ENCODE results near the gene NHEJ1. TPM values are rescaled to one million over a fixed set of nuclear protein-coding genes. Genes with fewer than 3 reads are reported as not detected.

NHEJ1 gene
- polyA plus RNA-seq, 1 experiment, result 24.1 TPM

GRCh38 chr2:219199470-219200211 is 39.0 kb upstream of the NHEJ1 start:
- no peak for TF ChIP-seq CTCF (IDR thresholded peaks at IDR 0.05; ENCODE audit: insufficient read depth, low read depth, low read length)
- POLR2A ChIA-PET, result no interaction called here
- Histone ChIP-seq H3K36me3 (ENCODE audit: control insufficient read depth, insufficient read depth, low read length) (no peaks in the 10 kb centered on the region), H3K27me3 (ENCODE audit: control insufficient read depth, insufficient read depth, low read length) (no peaks in the 10 kb centered on the region), H3K4me3 (ENCODE audit: low read depth, low read length) (no peak overlapping the region)
- no peak for DNase-seq (ENCODE audit: low read depth)
- CTCF ChIA-PET, result interaction anchor here (1.0 to 1.9 kb wide), 3 partner anchors 29 to 95 kb away, joined by 3 to 7 read pairs (median 5); no protein-coding TSS in a partner anchor

DNA sequence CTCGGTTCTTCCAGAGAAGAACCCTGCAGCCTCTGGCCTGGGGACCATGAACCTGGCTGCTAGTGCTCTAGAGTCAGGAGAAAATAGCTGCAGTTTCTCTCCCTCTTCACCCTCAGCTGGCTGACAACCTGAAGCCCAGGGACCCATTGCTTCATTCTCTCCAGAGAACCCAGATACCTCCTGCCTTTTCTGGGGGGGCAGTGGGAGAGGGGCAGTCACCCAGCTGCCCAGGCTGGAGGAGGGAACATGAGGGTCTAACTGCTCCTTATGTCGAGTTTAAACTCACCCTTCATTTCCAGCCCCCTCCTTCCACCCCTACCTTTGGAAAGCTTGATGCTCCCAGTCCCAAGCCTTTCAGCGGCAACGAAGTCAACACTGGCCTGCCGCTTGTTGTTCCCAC is 38.4 kb upstream of the NHEJ1 start:
- H3K4me3 ChIP-seq (ENCODE audit: low read depth, low read length), result no peak overlapping the region
- CTCF ChIA-PET, result interaction anchor here (1.0 to 1.9 kb wide), 5 partner anchors 14 to 96 kb away, joined by 3 to 7 read pairs (median 4); no protein-coding TSS in a partner anchor
- no peak for TF ChIP-seq CTCF (IDR thresholded peaks at IDR 0.05; ENCODE audit: insufficient read depth, low read depth, low read length)
- DNase-seq (ENCODE audit: low read depth), result no peak
- POLR2A ChIA-PET, result no interaction called here
- no peaks in the 10 kb centered on the region for H3K27me3 ChIP-seq (ENCODE audit: control insufficient read depth, insufficient read depth, low read length)
- H3K36me3 ChIP-seq (ENCODE audit: control insufficient read depth, insufficient read depth, low read length), result no peaks in the 10 kb centered on the region

DNA sequence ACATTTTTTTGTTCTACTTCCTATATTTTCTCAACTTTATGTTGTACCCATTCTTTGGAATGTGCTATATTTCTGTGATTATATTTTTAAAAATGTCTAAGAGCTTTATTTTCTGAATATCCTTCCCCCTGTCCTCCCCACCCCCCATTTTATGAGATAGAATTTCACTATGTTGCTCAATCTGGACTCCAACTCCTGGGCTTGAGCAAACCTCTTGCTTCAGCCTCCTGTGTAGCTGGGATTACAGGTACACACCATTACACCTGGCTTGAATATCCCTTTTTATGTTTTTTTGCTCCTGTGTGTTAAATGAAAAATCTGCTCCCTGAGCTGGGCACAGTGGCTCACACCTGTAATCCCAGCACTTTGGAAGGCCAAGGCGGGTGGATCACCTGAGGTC is 36.8 kb upstream of the NHEJ1 start:
- no peak for DNase-seq (ENCODE audit: low read depth)
- Histone ChIP-seq H3K27me3 (ENCODE audit: control insufficient read depth, insufficient read depth, low read length) (no peaks in the 10 kb centered on the region), H3K36me3 (ENCODE audit: control insufficient read depth, insufficient read depth, low read length) (no peaks in the 10 kb centered on the region), H3K4me3 (ENCODE audit: low read depth, low read length) (no peak overlapping the region)
- TF ChIP-seq CTCF (IDR thresholded peaks at IDR 0.05; ENCODE audit: insufficient read depth, low read depth, low read length), result no peak
- POLR2A ChIA-PET, result no interaction called here
- CTCF ChIA-PET, result interaction anchor here (0.9 to 2.1 kb wide), 3 partner anchors 9 to 26 kb away, joined by 4 to 7 read pairs (median 4); partner anchors contain the start of gene ZFAND2B

GRCh38 chr2:219186754-219187456 is 26.3 kb upstream of the NHEJ1 start:
- Histone ChIP-seq H3K27me3 (ENCODE audit: control insufficient read depth, insufficient read depth, low read length) (no peaks in the 10 kb centered on the region), H3K4me3 (ENCODE audit: low read depth, low read length) (no peak overlapping the region), H3K36me3 (ENCODE audit: control insufficient read depth, insufficient read depth, low read length) (peaks cover 16% of the 10 kb centered on the region)
- ChIA-PET CTCF (no interaction called here), POLR2A (no interaction called here)
- no peak for DNase-seq (ENCODE audit: low read depth)
- TF ChIP-seq CTCF (IDR thresholded peaks at IDR 0.05; ENCODE audit: insufficient read depth, low read depth, low read length), result no peak

DNA sequence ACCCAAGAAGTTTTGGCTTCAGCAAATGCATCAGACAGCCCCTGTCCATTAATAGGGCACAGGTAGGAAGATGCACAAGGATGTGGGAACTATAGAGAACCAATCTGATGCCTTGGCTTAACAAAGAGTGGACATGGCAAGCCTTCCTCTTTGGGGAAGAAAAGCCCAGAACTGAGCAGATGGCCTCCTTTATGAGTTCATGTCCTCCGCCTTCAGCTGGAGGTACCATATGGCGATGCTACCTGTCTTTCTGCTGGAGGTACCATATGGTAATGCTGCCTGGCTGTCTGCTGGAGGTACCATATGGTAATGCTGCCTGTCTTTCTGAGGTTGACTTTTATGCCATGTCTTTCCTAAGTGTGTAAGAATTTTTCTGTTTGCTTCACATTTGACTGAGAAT is 23.5 kb upstream of the NHEJ1 start:
- POLR2A ChIA-PET, result no interaction called here
- Histone ChIP-seq H3K4me3 (ENCODE audit: low read depth, low read length) (no peak overlapping the region), H3K36me3 (ENCODE audit: control insufficient read depth, insufficient read depth, low read length) (peaks cover 37% of the 10 kb centered on the region), H3K27me3 (ENCODE audit: control insufficient read depth, insufficient read depth, low read length) (no peaks in the 10 kb centered on the region)
- DNase-seq (ENCODE audit: low read depth), result no peak
- CTCF ChIA-PET, result no interaction called here
- TF ChIP-seq CTCF (IDR thresholded peaks at IDR 0.05; ENCODE audit: insufficient read depth, low read depth, low read length), result no peak
